Ascending aorta (tissue), 2 donors: ENCODE results near the gene ATP9B. TPM values are rescaled to one million over a fixed set of nuclear protein-coding genes. Genes with fewer than 3 reads are reported as not detected.

Experiments used
- DNase-seq, 2 donors: peaks; one replicate each; pipeline ENCODE4 v3.0.0-alpha.2; 2019; ENCODE audit warnings: low spot score in 2 of 2
- H3K27ac ChIP-seq, 2 donors: fragments of 200-600 bp; sonication (generic); one replicate each; pipeline ENCODE4 v1.5.1; 2016 to 2017; ENCODE audit warnings: mild to moderate bottlenecking in 1 of 2
- H3K27me3 ChIP-seq: fragments of 200-600 bp; sonication (generic); one replicate; pipeline ENCODE4 v1.5.1; 2017
- H3K36me3 ChIP-seq, 2 donors: fragments of 200-600 bp; sonication (generic); one replicate each; pipeline ENCODE4 v1.5.1; 2016
- H3K4me1 ChIP-seq, 2 donors: fragments of 200-600 bp; sonication (generic); one replicate each; pipeline ENCODE4 v1.5.1; 2016 to 2017; ENCODE audit warnings: mild to moderate bottlenecking in 1 of 2
- H3K4me3 ChIP-seq, 2 donors: fragments of 200-600 bp; sonication (generic); one replicate each; pipeline ENCODE4 v1.5.1; 2016 to 2017; ENCODE audit warnings: mild to moderate bottlenecking in 1 of 2
- H3K9me3 ChIP-seq, 2 donors: fragments of 200-600 bp; sonication (generic); one replicate each; pipeline ENCODE4 v1.5.1; 2016
- intact Hi-C: fragments of 100-400 bp; cut with DNase I; formaldehyde crosslinking; loops from one replicate; pipeline ENCODE4 v1.15.1; 2023
- total RNA-seq: library from RNA; depleted of rRNA; stranded (reverse); fragments of >200 nt; gene quantifications from one replicate; pipeline ENCODE4 v1.1.0, GENCODE V29; 2016
- TF ChIP-seq, protein P1 (sequence below), 3 experiments: fragments of 200-600 bp in 2 of 3; fragments of 450-650 bp in 1 of 3; sonication (generic) in 2 of 3; IDR thresholded peaks; one replicate each; pipeline ENCODE4 v1.5.1; 2016 to 2019; ENCODE audit warnings: antibody characterized with exemption in 3 of 3, mild to moderate bottlenecking in 1 of 3, moderate library complexity in 1 of 3

Gene ATP9B
- total RNA-seq, 1 donor from 2014 or later, result 14.4 TPM

DNA sequence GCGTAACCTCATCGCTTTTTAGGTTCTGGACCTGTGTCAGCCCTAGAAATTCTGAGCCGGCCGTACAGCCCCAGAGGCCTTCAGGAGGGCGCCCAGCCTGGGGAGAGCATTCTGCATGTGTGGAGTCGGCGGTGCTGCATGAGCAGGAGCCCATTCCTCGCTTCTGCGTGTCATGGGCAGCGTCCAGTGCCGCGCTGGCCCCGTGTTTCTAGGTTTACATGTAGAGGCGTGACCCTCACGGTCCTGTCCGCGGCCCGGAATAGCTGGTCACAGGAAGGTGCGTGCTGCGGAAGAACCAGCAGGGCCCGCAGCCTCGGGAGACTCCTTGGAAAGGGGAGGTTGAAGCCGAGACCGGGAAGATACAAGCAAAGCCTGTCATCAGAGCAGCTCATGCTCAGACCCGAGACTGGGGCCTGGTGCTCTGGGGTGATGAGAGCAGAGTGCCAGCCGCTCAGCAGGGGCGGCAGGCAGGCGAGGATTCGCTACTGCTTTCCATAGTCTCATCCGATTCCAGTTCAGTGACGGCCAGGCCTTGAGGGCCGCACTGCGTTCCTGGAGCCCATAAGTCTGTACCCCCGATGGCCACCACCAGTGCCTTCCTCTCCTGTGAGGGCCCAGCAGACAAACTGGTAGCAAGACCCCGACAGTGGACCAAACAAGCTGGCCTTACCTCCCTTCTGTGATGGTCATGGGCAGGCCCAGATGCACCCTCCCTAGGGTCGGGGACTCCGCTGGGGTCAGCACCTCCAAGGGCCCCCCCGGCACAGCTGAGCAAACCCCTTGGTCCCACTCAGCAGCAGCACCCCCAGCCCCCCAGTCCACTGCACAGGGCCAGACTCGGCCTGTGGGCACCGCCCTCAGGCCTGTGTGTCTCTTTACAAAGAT lies 311.0 kb downstream of the ATP9B start:
- no peak overlapping the region for H3K4me3 ChIP-seq
- DNase-seq, result no peak
- intact Hi-C loops, result loop anchor here (1.0 to 2.0 kb wide), 3 partner anchors 23 to 264 kb away; no protein-coding TSS in a partner anchor
- TF ChIP-seq, protein P1, sequence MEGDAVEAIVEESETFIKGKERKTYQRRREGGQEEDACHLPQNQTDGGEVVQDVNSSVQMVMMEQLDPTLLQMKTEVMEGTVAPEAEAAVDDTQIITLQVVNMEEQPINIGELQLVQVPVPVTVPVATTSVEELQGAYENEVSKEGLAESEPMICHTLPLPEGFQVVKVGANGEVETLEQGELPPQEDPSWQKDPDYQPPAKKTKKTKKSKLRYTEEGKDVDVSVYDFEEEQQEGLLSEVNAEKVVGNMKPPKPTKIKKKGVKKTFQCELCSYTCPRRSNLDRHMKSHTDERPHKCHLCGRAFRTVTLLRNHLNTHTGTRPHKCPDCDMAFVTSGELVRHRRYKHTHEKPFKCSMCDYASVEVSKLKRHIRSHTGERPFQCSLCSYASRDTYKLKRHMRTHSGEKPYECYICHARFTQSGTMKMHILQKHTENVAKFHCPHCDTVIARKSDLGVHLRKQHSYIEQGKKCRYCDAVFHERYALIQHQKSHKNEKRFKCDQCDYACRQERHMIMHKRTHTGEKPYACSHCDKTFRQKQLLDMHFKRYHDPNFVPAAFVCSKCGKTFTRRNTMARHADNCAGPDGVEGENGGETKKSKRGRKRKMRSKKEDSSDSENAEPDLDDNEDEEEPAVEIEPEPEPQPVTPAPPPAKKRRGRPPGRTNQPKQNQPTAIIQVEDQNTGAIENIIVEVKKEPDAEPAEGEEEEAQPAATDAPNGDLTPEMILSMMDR (IDR thresholded peaks at IDR 0.05), result no peak
- peaks cover 9 to 15% of the 10 kb centered on the region in 2 donors for H3K36me3 ChIP-seq
- no peaks in the 10 kb centered on the region for H3K9me3 ChIP-seq
- H3K4me1 ChIP-seq, result peaks cover 0 to 2% of the 10 kb centered on the region in 2 donors
- H3K27me3 ChIP-seq, result no peaks in the 10 kb centered on the region
- no peak overlapping the region for H3K27ac ChIP-seq

DNA sequence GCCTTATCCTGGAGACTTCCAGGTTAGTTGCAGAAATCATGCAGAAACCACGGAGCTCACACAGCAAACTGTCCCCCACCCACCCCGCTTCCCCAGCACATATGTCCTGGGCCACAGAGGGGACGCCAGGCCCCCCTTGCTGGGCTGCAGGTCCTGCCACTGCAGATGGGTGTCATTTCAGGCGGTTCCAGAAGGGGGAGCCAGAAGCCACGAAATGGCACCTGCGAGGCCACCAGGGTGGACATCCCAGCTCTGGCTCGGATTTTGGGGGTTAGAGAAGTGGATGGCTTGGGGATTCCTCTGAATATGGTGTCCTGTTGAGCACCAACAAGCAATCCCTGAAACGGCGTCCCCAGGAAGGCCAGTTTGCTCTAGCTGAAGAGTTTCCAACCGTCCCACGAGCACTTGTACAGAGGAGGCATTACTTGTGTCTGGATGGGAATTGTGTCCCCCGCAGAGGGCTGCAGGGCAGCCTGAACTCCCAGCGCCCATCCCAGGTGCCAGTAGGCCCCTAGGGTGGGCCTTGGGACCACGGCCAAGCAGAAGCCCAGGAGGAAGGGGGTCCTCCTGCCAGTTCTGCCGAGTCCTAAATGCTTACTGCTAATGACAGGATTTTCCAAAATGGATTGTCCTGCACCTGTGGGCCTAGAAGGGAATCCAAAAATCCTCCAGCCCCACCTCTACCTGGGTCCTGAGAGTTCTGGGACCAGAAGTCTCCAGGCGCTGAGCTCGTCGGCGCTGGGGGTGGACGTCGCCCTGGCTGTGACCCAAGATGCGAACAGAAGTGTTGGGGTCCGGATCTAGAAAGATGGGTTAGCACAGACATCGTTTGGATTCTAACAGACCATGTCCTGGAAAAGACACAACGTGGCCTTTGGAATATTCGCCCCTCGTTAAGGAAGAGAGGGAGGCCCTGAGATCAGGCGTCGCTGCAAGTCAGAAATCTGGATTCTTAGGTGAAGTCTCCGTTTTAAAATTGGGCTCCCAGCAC lies 311.9 kb downstream of the ATP9B start:
- Histone ChIP-seq H3K4me1 (peaks cover 0 to 2% of the 10 kb centered on the region in 2 donors), H3K36me3 (peaks cover 9 to 15% of the 10 kb centered on the region in 2 donors), H3K4me3 (no peak overlapping the region), H3K27ac (no peak overlapping the region), H3K9me3 (no peaks in the 10 kb centered on the region), H3K27me3 (no peaks in the 10 kb centered on the region)
- DNase-seq, result peak in 1 of 2 donors; percentile 84
- TF ChIP-seq, protein P1 (IDR thresholded peaks at IDR 0.05), result peak; percentile 81 to 93 (median 89)
- intact Hi-C loops, result loop anchor here (1.0 to 2.0 kb wide), 3 partner anchors 22 to 147 kb away; no protein-coding TSS in a partner anchor

DNA sequence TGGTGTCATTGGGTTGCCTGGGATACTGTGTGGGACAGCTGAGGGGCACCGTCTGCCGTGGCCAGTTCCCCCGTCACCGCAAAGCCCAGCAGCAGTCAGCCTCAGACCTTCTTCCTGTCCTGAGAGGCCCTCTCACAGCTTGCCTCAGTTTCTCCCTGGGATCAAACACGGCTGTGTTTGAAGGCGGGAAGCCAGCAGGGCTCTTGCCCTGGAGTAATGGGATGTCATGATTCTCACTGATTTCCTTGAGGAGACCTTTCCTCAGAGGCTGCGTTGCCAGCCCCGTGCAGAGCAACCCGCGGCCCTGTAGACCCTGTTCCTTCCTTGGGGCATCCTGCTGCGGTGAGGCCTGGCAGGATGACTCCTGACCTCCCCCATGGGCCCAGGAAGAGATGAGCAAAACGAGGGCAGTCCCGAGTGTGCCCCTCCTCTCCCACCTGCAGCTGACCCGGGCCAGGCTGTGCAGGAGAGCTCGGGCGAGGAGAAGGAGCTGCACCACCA lies 312.7 kb downstream of the ATP9B start:
- H3K4me1 ChIP-seq, result peaks cover 0 to 2% of the 10 kb centered on the region in 2 donors
- H3K4me3 ChIP-seq, result no peak overlapping the region
- TF ChIP-seq, protein P1 (IDR thresholded peaks at IDR 0.05), result no peak
- no peaks in the 10 kb centered on the region for H3K27me3 ChIP-seq
- no peak for DNase-seq
- no peak overlapping the region for H3K27ac ChIP-seq
- peaks cover 9 to 15% of the 10 kb centered on the region in 2 donors for H3K36me3 ChIP-seq
- intact Hi-C loops, result loop anchor here (1.0 to 2.0 kb wide), 3 partner anchors 21 to 146 kb away; no protein-coding TSS in a partner anchor
- no peaks in the 10 kb centered on the region for H3K9me3 ChIP-seq

DNA sequence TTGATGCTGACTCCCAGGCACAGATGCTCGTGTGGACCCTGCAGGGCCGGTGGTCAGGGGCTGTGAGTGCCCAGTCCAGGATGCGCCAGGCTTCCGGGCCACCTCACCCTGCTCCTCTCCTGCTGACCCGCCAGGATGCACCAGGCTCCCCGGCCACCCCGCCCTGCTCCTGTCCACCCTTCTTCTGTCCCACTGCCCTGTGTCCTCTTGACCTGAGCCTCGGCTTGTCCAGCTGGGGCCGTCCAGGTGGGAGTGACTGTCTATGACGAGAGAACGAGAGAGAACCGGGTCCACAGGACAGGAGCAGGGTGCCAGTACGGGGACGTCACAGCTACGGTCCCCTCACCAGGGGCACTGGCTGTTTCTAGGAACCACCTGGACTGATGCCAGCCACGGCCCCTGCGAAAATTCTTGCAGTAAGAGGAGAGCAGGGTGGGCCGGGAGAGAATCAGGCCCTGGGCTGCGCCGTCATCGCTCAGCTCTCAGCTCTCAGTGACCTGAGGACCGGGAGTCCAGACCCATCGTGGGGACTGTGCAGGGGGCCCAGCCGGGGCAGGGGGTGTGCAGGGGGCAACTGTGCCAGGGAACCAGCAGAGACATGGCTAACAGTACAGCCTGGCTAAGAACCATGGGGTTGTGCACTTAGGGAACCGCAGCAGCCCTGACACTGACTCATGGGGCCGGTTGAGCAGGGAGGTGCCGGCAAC lies 313.6 kb downstream of the ATP9B start:
- intact Hi-C loops, result no loop called here
- H3K4me3 ChIP-seq, result no peak overlapping the region
- no peaks in the 10 kb centered on the region for H3K9me3 ChIP-seq
- H3K27me3 ChIP-seq, result no peaks in the 10 kb centered on the region
- TF ChIP-seq, protein P1 (IDR thresholded peaks at IDR 0.05), result no peak
- peaks cover 4 to 7% of the 10 kb centered on the region in 2 donors for H3K36me3 ChIP-seq
- H3K27ac ChIP-seq, result no peak overlapping the region
- DNase-seq, result no peak
- peaks cover 0 to 2% of the 10 kb centered on the region in 2 donors for H3K4me1 ChIP-seq
